HG03045 (cell line): ENCODE data around the gene SLC37A3.
"Not testable (repeated sequence)": the region's sequence is repeated elsewhere in the genome, so short reads cannot be mapped to it uniquely, and the experiment has no call there.

Source experiments
- ATAC-seq: cut with Tn5 transposase; IDR thresholded peaks from one replicate; pipeline ENCODE4 v1.9.1; 2021; ENCODE audit warnings: mild to moderate bottlenecking, moderate library complexity; ENCODE audit not compliant: unreplicated experiment

Gene SLC37A3, protein sequence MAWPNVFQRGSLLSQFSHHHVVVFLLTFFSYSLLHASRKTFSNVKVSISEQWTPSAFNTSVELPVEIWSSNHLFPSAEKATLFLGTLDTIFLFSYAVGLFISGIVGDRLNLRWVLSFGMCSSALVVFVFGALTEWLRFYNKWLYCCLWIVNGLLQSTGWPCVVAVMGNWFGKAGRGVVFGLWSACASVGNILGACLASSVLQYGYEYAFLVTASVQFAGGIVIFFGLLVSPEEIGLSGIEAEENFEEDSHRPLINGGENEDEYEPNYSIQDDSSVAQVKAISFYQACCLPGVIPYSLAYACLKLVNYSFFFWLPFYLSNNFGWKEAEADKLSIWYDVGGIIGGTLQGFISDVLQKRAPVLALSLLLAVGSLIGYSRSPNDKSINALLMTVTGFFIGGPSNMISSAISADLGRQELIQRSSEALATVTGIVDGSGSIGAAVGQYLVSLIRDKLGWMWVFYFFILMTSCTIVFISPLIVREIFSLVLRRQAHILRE

DNA sequence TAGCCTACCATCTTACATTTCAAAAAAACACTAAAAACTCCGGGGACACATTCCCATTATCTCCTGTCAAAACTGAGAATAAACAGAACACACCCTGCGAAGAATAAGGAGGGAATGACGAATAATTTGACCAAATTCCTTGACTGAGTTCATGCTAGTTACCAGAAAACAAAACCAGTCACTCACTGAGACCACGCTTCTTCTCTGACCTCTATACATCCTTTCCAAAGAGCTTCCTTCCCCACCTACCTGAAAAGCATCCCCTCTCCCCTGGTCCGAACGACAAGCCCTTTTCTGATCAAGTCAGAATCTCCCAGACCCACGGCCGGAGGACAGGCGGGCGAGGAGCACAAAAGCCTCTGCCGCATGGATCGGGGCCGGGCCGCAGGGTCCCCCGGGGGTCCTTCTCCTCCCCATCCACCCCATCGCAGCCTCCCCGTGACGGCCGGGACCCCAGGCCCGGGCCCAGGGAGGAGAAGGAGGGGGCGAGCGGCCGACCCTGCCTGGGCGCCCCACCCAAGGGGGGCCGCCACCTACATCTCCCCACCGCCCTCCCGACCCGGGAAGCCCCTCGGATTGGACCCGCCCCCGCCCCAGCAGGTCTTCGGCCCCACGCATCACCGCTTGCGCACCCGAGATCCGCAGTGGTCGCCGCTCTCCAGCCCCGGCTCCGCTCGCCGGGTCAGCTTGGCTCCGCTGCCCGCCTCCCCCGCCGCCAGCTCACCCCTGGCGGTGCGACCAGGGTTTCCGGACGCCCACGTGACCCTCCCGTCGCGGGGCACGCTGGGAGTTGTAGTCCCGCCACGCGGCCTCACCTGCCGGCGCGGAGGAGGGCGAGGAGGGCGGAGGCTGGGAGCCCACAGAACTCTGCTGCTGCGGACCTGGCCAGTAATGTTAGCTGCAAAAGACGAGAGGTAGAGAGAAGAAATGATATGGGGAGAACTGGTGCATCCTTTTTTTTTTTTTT lies at the start of gene SLC37A3:
Gene SLC37A3 (minus strand): TSS at position 747 of the 967 bp plus-strand sequence. CDS start 16,004 bp downstream, outside the sequence.
- peak; percentile 97 for ATAC-seq

DNA sequence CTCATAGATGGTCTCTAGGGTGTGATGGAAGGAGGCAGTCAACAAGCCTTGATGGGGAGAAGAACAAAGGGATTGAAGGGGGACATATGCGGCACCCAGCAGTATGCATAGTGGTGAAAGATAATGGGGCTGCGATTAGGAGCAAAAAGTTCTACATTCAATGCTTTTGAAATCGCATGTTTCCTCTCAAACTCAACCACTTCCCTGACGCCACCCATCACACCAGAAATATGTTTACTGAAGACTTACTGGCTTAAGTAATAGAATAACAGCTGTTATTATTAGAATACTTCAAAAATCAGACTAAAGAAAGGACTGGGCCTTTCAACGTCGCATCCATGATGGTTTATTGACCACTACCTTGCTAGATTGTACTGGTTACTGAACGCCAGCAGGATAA lies 49.5 kb upstream of the SLC37A3 start:
- no peak for ATAC-seq

DNA sequence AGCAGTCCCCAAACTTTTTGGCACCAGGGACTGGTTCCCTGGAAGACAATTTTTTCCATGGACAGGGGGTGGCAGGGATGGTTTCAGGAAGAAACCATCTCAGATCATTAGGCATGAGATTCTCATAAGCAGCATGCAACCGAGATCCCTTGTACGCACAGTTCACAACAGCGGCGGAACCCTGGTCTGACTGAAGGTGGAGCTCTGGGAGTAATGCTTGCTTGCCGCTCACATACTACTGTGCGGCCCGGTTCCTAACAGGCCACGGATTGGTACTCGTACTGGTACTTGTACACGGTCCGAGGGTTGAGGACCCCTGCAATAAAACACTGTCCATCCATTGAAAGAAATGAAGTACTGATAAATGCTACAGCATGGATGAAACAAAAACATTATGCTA lies 48.1 kb upstream of the SLC37A3 start:
- ATAC-seq, result no peak

GRCh38 chr7:140441519-140441918 lies 43.2 kb upstream of the SLC37A3 start:
- ATAC-seq, result no peak

GRCh38 chr7:140440593-140440992 lies 42.3 kb upstream of the SLC37A3 start:
- ATAC-seq, result no peak

GRCh38 chr7:140439359-140439758 lies 41.0 kb upstream of the SLC37A3 start:
- ATAC-seq, result no peak

DNA sequence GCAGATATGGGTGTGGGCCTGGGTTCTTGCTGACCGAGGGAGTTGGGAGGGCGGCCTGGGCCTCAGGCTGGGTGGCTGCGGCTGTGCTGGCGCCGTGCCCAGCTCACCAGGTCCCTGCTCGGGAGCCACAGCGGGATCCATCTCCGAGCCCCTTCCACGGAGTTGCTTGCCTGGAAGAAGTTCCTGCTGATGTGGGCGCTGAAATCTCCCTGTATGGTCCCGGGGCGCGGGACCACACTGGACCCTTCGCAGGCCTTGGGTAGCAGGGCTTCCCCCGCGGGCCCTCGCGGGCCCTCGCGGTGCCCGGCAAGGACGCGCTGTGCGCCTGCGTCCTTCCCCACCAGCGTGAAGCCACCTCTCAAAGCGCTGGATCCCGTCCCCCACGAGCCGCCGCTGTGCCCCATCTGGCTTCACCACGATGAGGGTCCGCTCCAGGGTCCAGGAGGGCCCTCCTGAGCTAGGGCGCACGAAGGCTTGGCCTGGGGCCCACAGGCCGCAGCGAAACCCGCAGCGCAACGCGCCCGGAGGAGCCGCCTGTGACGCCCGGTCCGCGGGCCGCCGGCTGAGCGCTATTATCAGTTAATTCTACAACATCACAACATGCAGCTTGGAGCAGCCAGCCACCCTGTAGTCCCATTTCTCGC lies 37.0 kb upstream of the SLC37A3 start:
- ATAC-seq, result no peak

GRCh38 chr7:140433396-140433795 lies 35.1 kb upstream of the SLC37A3 start:
- no peak for ATAC-seq

GRCh38 chr7:140426130-140426529 lies 27.8 kb upstream of the SLC37A3 start:
- ATAC-seq, result no peak

GRCh38 chr7:140425718-140426117 lies 27.4 kb upstream of the SLC37A3 start:
- ATAC-seq, result no peak

- no peak for ATAC-seq
Measured at GRCh38 chr7:140423501-140423900, 25.2 kb upstream of the SLC37A3 start.

DNA sequence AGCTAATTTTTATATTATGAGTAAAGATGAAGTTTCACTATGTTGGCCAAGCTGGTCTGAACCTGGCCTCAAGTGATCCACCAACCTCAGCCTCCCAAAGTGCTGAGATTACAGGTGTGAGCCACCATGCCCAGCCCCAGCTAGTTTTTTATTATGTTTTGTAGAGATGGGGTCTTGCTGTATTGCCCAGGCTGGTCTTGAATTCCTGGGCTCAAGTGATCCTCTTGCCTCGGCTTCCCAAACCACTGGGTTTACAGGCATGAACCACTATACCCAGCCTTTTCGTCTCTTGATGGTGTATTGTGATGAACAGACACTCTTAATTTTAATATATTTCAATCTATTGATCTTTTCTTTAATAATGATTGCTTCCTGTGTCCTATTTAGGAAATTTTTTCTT lies 23.2 kb upstream of the SLC37A3 start:
- no peak for ATAC-seq

DNA sequence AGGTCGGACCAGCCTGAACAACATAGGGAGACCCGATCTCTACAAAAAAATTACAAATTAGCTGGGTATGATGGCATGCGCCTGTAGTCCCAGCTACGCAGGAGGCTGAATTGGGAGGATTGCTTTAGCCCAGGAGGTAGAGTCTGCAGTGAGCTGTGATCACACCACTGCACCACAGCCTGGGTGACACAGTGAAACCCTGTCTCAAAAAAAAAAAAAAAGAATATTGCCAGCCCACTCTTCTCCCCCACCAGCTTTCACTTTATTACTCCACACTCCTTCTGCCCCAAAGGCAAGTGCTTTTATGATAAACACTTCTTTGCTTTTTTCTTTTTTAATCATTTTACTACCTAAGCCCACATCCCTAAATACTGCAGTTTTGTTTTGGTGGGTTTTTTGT lies 20.3 kb upstream of the SLC37A3 start:
- ATAC-seq, result no peak

- not testable (repeated sequence) for ATAC-seq
Measured at GRCh38 chr7:140418156-140418472, 19.8 kb upstream of the SLC37A3 start.

DNA sequence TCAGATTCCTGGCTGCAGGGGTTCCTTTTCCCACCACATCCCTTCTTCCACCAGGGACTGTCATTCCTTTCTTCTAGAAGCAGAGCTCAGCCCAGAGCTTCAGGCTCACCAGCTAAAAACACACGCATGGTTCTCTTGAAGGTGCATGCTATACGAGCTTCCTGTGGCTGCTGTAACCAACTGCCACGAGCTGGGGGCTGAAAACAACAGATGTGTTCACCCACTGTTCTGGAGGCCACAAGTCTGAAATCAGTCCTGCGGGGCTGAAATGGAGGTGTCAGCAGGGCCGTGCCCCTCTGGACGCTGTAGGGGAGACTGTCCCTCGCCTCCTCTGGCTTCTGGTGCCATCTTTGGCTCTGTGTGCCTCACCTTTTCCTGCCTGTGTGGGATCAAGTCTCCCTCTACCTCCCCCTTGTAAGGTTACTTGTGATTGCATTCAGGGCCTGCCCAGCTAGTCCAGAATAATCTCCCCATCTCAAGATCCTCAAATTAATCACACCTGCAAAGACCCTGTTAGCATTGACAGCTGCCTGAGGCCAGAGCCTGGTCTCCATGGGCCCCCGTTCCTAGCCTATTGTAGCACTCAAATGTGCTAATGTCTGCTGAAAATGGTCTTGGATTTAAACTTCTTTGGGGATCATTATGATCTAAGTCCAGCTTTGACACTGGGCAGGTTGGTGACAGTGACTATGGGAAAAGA lies 19.3 kb upstream of the SLC37A3 start:
- ATAC-seq, result no peak

GRCh38 chr7:140416560-140416959 lies 18.2 kb upstream of the SLC37A3 start:
- ATAC-seq, result no peak

DNA sequence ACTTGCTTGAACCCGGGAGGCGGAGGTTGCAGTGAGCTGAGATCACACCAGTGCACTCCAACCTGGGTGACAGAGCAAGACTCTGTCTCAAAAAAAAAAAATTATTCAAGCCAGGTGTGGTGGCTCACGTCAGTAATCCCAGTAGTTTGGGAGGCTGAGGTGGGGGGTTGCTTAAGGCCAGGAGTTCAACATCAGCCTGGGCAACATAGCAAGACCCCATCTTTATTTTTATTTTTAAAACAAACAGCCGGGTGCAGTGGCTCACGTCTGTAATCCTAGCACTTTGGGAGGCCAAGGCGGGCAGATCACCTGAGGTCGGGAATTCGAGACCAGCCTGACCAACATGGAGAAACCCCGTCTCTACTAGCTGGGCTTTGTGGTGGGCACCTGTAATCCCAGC lies 17.5 kb upstream of the SLC37A3 start:
- ATAC-seq, result not testable (repeated sequence)

- ATAC-seq, result no peak
Measured at GRCh38 chr7:140415361-140415760, 17.0 kb upstream of the SLC37A3 start.

DNA sequence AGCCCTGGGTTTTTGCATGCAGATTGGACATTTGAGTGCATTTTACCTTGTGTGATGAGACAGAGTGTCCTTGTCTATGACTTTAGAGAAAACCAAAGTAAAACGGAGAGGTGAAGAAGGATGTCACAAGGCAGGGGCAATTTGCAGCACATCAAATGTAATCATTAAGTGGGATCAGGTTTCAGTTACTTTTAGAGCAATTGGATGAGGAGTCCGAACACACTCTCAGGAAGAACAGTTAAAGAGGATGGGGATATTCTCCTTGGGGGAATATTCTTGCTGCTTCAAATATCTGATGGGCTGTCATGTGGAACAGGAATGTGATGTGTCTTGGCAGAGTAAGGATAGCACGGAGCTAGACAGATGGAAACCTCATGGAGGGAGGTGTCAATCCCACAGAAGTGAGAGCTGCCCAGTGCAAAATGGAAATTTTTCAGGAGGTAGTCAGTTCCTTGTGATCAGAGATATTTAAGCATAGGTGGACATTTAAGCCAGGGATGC lies 6.3 kb upstream of the SLC37A3 start:
- no peak for ATAC-seq

DNA sequence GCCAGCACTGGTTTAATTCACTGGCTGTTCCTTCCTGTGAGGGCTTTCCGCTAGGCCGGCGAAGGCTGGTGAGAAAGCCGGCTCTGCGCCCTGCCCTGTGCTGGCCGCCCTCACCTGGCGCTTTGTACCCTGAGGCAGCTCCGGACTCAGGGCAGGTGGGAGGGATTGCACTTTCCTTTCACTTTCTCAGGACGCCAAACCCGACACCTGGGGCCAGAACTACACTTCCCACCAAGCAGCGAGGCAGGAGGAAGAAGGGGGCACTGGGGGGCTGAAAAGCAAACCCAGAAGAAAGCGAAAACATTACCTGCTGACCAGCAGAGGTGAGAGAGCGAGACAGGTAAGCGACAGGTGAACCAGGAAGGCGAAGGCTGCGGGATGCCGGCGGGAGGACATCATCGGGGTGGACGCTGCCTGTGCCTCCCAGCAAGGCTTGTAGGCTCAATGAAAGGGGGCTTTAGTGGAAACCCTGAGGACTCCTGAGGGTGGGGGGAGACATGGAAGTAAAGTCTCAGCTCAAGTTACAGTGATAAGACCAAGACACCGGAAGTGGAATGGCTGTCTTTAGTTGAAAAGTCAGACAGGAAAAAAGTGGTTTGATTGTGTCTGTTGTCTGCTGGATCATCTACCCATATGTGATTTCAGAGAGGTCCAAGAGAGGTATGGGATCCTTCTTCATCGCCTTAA lies 5.7 kb upstream of the SLC37A3 start, which contains the start of gene RAB19:
Gene RAB19 (plus strand): TSS at position 181 of the 687 bp plus-strand sequence. CDS start 3,589 bp downstream, outside the sequence.
- ATAC-seq, result no peak
